Mesenteric fat pad (tissue), 1 donor: ENCODE data around the gene TBCK. TPM values are rescaled to one million over a fixed set of nuclear protein-coding genes. Genes with fewer than 3 reads are reported as not detected.

Experiments
- DNase-seq: peaks from one replicate; pipeline ENCODE4 v3.0.0-alpha.2; 2020; ENCODE audit warnings: low spot score
- total RNA-seq: library from RNA; stranded (reverse); fragmentation: NEBNext Ultra II Directional; extraction: Animal tissue kit (Norgen Biotek cat#: 25700); gene quantifications from one replicate; pipeline ENCODE4 v1.2.1, GENCODE V29; 2021
- donor health status: DM: yes; HTN: yes; CAD: no.

TBCK gene
- total RNA-seq, 1 donor from 2014 or later: 34.9 TPM

DNA sequence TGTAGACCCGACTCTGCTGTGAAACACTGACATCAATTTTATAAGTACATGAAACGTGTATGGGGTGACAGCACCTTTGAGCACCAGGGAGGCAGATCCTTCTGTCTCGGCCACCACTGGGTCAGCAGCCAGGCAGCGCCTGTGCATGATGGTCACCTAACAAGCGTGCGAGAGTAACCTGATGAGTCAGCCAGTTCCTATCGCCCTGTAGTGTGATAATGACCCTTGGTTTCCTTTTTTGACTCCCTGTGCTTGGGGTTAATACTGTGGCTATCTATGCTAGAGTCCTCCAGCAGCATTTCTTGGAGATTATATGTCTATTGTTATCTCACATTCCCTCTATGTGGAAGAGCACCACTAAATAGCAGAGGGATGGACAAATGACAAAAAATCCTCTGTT, 319.2 kb downstream of the TBCK start:
- no peak for DNase-seq

DNA sequence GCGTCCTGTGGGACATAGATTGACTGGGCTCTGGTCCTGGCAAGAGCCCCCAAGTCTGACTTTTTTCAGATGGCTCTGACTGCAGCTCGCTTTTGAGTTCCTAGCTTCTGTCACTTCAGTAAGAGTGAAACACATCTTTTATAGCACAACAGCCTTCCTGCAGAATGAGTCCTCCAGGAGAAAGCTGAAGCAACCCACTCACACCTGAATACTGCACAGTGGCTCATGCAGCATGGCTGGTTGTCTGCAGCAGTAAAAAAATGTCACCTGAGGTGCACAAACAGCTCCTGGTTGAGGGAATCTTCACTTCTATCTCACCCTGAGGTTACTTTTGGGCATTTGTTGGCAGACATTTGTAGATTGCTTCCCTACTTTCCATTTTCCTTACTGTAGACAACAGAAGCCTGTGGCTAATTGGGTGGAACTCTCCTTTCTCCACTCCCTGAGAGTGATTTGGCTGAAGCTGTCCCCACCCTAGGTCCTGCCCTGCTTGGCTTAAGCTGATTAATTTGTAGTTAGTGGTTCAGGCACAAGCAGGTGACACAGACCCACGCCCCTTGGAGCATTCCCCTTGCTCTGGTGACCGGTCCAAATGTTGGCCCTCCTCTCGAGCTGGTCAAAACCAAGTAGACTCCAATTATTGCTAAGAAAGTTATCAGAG, 321.0 kb downstream of the TBCK start:
- DNase-seq: no peak

DNA sequence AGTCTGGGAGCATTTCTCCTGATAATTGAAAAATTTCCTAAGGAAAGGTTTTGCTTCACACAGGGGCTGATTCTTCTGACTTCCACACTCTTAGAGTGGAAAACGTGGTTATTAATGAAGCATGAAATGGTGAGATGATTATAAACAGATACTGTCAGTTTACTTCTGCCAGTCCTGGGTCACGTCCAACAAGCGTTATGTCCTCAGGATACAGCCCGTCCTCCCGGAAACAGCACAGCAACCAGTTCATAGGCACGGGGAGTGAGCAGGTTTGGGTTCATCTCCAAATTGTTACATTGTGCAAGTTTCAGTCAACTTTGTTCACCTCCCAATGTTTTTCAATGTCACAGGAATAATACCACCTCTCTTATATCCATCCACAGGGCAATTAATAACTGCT, 321.9 kb downstream of the TBCK start:
- no peak for DNase-seq

DNA sequence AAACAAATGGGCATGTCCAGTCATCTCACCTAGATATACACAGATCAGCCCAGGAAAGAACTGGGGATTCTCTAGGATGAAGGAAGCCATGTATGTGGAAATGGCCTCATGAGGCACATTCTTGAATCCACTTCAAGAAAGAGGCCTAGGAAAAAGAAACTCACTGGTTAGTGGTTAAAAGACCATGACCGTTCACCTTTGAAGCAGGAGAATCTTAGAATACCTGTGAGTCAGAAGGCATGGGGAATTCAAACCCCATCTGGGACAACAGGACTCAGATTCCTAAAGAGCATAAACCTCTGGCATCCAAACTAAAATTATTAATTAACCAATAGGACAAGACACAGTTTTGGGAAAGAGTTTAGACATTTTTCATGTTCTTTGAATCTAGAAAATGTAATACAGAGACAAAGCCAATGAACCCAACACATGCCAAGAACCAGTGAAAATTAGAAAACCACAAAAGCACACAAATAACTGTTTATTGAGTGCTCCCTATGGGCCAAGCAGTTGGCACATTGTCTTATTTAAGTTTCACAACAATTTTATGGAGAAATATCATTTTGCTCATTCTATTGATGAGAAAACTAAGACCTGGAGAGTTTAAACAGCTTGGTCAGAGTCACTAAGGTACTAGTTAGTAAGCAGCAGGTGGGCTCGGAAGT, 323.2 kb downstream of the TBCK start:
- DNase-seq: no peak

DNA sequence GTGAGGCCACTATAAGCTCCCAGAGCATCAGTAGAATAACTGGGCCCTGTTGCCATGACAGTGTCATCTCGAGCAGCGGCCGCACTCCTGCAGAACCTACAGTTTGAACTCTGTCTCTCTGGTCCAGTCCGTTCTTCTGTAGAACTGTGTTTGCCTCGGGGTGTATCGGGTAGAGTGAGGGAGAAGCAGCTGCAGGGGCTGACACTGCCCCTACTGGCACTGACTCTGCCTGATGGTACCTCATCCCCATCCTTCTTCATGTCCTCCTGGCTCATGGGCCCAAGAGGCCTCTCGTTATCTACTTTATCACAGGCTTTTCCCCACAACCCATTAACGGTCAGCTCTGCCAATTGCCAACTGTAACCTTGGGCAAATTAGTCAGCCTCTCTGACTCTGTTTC, 324.3 kb downstream of the TBCK start:
- no peak for DNase-seq

Other genes starting within 250 kb of the TBCK start
- gene AIMP1, start 341 bp upstream of the TBCK start, total RNA-seq: 38.8 TPM
- not detected for gene GIMD1, start 52.6 kb upstream of the TBCK start, total RNA-seq